ENCODE data around the gene SCYGR3. TPM values are rescaled to one million over a fixed set of nuclear protein-coding genes. Genes with fewer than 3 reads are reported as not detected.

The SCYGR3 gene
- total and polyA plus RNA-seq, 2 of the 13 experiments (the other 11 are each of a cell fraction or from before 2014, with no cell fraction given) = not detected

DNA sequence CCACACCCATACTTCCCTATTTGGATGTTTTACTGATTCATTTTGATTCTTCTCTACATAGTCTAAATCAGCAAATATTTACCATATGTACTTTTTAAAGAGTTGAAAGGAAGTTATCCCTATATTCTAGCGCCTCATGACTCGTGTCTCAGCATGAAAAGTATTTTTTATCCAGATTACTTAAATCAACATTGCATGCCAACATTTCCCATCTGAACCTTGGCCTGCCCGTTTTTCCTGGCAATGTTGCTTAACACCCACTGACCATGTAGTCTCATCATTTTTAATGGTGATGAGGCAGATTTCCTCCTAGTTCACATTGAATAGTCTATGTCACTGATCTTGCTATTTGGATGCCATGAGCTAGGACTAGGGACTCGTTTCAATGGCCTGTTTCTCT is 38.8 kb upstream of the SCYGR3 start (continued):
- TF ChIP-seq, protein P1, sequence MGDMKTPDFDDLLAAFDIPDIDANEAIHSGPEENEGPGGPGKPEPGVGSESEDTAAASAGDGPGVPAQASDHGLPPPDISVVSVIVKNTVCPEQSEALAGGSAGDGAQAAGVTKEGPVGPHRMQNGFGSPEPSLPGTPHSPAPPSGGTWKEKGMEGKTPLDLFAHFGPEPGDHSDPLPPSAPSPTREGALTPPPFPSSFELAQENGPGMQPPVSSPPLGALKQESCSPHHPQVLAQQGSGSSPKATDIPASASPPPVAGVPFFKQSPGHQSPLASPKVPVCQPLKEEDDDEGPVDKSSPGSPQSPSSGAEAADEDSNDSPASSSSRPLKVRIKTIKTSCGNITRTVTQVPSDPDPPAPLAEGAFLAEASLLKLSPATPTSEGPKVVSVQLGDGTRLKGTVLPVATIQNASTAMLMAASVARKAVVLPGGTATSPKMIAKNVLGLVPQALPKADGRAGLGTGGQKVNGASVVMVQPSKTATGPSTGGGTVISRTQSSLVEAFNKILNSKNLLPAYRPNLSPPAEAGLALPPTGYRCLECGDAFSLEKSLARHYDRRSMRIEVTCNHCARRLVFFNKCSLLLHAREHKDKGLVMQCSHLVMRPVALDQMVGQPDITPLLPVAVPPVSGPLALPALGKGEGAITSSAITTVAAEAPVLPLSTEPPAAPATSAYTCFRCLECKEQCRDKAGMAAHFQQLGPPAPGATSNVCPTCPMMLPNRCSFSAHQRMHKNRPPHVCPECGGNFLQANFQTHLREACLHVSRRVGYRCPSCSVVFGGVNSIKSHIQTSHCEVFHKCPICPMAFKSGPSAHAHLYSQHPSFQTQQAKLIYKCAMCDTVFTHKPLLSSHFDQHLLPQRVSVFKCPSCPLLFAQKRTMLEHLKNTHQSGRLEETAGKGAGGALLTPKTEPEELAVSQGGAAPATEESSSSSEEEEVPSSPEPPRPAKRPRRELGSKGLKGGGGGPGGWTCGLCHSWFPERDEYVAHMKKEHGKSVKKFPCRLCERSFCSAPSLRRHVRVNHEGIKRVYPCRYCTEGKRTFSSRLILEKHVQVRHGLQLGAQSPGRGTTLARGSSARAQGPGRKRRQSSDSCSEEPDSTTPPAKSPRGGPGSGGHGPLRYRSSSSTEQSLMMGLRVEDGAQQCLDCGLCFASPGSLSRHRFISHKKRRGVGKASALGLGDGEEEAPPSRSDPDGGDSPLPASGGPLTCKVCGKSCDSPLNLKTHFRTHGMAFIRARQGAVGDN (CRISPR knock-in tag; IDR thresholded peaks at IDR 0.05) = no peak
- no peak for TF ChIP-seq NONO (IDR thresholded peaks at IDR 0.05)
- TF ChIP-seq NONO (CRISPR knock-in tag; conservative IDR thresholded peaks at IDR 0.05) = no peak
- TF ChIP-seq ZSCAN21 (CRISPR knock-in tag; IDR thresholded peaks at IDR 0.05; ENCODE audit: borderline replicate concordance) = no peak
- no peak for TF ChIP-seq HDAC1 (CRISPR knock-in tag; IDR thresholded peaks at IDR 0.05)
- TF ChIP-seq, protein P2, sequence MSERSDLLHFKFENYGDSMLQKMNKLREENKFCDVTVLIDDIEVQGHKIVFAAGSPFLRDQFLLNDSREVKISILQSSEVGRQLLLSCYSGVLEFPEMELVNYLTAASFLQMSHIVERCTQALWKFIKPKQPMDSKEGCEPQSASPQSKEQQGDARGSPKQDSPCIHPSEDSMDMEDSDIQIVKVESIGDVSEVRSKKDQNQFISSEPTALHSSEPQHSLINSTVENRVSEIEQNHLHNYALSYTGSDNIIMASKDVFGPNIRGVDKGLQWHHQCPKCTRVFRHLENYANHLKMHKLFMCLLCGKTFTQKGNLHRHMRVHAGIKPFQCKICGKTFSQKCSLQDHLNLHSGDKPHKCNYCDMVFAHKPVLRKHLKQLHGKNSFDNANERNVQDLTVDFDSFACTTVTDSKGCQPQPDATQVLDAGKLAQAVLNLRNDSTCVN (CRISPR knock-in tag; IDR thresholded peaks at IDR 0.05; ENCODE audit: borderline replicate concordance) = no peak
- no peak for TF ChIP-seq RCOR2 (CRISPR knock-in tag; IDR thresholded peaks at IDR 0.05)
- TF ChIP-seq ZNF878 (CRISPR knock-in tag; IDR thresholded peaks at IDR 0.05) = no peak
- TF ChIP-seq, protein P3, sequence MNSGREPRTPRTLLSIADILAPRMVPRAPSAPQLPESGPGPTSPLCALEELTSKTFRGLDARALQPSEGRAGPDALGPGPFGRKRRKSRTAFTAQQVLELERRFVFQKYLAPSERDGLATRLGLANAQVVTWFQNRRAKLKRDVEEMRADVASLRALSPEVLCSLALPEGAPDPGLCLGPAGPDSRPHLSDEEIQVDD (CRISPR knock-in tag; IDR thresholded peaks at IDR 0.05; ENCODE audit: borderline replicate concordance) = no peak
- TF ChIP-seq, protein P4, sequence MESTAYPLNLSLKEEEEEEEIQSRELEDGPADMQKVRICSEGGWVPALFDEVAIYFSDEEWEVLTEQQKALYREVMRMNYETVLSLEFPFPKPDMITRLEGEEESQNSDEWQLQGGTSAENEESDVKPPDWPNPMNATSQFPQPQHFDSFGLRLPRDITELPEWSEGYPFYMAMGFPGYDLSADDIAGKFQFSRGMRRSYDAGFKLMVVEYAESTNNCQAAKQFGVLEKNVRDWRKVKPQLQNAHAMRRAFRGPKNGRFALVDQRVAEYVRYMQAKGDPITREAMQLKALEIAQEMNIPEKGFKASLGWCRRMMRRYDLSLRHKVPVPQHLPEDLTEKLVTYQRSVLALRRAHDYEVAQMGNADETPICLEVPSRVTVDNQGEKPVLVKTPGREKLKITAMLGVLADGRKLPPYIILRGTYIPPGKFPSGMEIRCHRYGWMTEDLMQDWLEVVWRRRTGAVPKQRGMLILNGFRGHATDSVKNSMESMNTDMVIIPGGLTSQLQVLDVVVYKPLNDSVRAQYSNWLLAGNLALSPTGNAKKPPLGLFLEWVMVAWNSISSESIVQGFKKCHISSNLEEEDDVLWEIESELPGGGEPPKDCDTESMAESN (CRISPR knock-in tag; conservative IDR thresholded peaks at IDR 0.05) = no peak
- TF ChIP-seq, protein P5, sequence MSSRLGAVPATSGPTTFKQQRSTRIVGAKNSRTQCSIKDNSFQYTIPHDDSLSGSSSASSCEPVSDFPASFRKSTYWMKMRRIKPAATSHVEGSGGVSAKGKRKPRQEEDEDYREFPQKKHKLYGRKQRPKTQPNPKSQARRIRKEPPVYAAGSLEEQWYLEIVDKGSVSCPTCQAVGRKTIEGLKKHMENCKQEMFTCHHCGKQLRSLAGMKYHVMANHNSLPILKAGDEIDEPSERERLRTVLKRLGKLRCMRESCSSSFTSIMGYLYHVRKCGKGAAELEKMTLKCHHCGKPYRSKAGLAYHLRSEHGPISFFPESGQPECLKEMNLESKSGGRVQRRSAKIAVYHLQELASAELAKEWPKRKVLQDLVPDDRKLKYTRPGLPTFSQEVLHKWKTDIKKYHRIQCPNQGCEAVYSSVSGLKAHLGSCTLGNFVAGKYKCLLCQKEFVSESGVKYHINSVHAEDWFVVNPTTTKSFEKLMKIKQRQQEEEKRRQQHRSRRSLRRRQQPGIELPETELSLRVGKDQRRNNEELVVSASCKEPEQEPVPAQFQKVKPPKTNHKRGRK (CRISPR knock-in tag; IDR thresholded peaks at IDR 0.05) = no peak
- TF ChIP-seq, protein P6, sequence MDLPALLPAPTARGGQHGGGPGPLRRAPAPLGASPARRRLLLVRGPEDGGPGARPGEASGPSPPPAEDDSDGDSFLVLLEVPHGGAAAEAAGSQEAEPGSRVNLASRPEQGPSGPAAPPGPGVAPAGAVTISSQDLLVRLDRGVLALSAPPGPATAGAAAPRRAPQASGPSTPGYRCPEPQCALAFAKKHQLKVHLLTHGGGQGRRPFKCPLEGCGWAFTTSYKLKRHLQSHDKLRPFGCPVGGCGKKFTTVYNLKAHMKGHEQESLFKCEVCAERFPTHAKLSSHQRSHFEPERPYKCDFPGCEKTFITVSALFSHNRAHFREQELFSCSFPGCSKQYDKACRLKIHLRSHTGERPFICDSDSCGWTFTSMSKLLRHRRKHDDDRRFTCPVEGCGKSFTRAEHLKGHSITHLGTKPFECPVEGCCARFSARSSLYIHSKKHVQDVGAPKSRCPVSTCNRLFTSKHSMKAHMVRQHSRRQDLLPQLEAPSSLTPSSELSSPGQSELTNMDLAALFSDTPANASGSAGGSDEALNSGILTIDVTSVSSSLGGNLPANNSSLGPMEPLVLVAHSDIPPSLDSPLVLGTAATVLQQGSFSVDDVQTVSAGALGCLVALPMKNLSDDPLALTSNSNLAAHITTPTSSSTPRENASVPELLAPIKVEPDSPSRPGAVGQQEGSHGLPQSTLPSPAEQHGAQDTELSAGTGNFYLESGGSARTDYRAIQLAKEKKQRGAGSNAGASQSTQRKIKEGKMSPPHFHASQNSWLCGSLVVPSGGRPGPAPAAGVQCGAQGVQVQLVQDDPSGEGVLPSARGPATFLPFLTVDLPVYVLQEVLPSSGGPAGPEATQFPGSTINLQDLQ (CRISPR knock-in tag; IDR thresholded peaks at IDR 0.05) = no peak
- no peak for TF ChIP-seq ETV5 (CRISPR knock-in tag; IDR thresholded peaks at IDR 0.05; ENCODE audit: borderline replicate concordance)
- peak; percentile 61; the same call in 1 of the 2 replicates for TF ChIP-seq NFE2L2 (IDR thresholded peaks at IDR 0.05; ENCODE audit: low read length)
- TF ChIP-seq ZNF121 (CRISPR knock-in tag; IDR thresholded peaks at IDR 0.05) = no peak
- no peak for TF ChIP-seq ATF7 (IDR thresholded peaks at IDR 0.05)
- no peak for TF ChIP-seq ATF7 (CRISPR knock-in tag; IDR thresholded peaks at IDR 0.05)
- TF ChIP-seq ZNF274 (CRISPR knock-in tag; IDR thresholded peaks at IDR 0.05) = no peak
- peak; percentile 69; the same call in 1 of the 2 replicates for TF ChIP-seq NCOR1 (IDR thresholded peaks at IDR 0.05; ENCODE audit: borderline replicate concordance, low read length)
